Coronary artery (tissue), 2 donors: ENCODE measurements around the gene KRT78.
A peak's percentile ranks its signal among the peaks of the same experiment; 100 is the strongest.

Experiments
- DNase-seq: peaks from one replicate; pipeline ENCODE4 v3.0.0-alpha.2; 2017; ENCODE audit warnings: low spot score
- H3K27ac ChIP-seq, 2 donors: fragments of 200-600 bp; sonication (generic); one replicate each; pipeline ENCODE4 v1.5.1; 2016 to 2019
- H3K4me3 ChIP-seq: fragments of 200-600 bp; sonication (generic); 2 replicates; pipeline ENCODE4 v1.5.1; 2016; ENCODE audit warnings: mild to moderate bottlenecking, moderate library complexity
- CTCF ChIP-seq: fragments of 200-600 bp; sonication (generic); IDR thresholded peaks from one replicate; pipeline ENCODE4 v1.5.1; 2019; ENCODE audit warnings: antibody characterized with exemption

Gene KRT78

GRCh38 chr12:52792185-52793029 is 56.4 kb downstream of the KRT78 start:
- no peak for TF ChIP-seq CTCF
- DNase-seq: no peak

GRCh38 chr12:52791271-52792184 is 57.3 kb downstream of the KRT78 start:
- no peak for TF ChIP-seq CTCF
- Histone ChIP-seq H3K27ac (no peak overlapping the region), H3K4me3 (no peak overlapping the region)
- DNase-seq: no peak

More at GRCh38 chr12:52792185-52793029, 56.4 kb downstream of the KRT78 start:
- no peak overlapping the region for H3K27ac ChIP-seq
- no peak overlapping the region for H3K4me3 ChIP-seq

- TF ChIP-seq CTCF: no peak
- no peak for DNase-seq
- no peak overlapping the region for H3K27ac ChIP-seq
- peak overlapping the region; percentile 50 for H3K4me3 ChIP-seq
Observed at GRCh38 chr12:52790427-52791270, 58.1 kb downstream of the KRT78 start.

- DNase-seq: no peak
- Histone ChIP-seq H3K4me3 (peak overlapping the region; percentile 50), H3K27ac (no peak overlapping the region)
- no peak for TF ChIP-seq CTCF
Observed at GRCh38 chr12:52789637-52790426, 59.0 kb downstream of the KRT78 start.

- Histone ChIP-seq H3K4me3 (no peak overlapping the region), H3K27ac (no peak overlapping the region)
- TF ChIP-seq CTCF: no peak
- DNase-seq: no peak
Observed at GRCh38 chr12:52788876-52789636, 59.7 kb downstream of the KRT78 start.
